IMR-90 (cell line): ENCODE results near the gene ST3GAL3. TPM values are rescaled to one million over a fixed set of nuclear protein-coding genes. Genes with fewer than 3 reads are reported as not detected.

Source experiments
- ATAC-seq: fragments of 200-7000 bp; cut with Tn5 transposase; 2 replicates; pipeline ENCODE4 v1.9.1; 2020; ENCODE audit warnings: low read depth, mild to moderate bottlenecking, moderate library complexity
- BruUV-seq: library from RNA; stranded (reverse); fragments of 400-500 nt; replicated peaks from 2 replicates; lab custom pipeline; 2021; lab: Mats Ljungman, UMichigan
- CTCF ChIA-PET: fragments of 300-600 bp; formaldehyde crosslinking; extraction: SDS; loops from one replicate; lab custom pipeline; 2021; ENCODE audit warnings: antibody characterized with exemption; lab: Yijun Ruan, JAX
- POLR2A ChIA-PET: fragments of 300-600 bp; sonication (Branson Sonifier 250); formaldehyde crosslinking; loops from one replicate; lab custom pipeline; 2022; ENCODE audit warnings: antibody characterized with exemption; ENCODE audit not compliant: unreplicated experiment; lab: Charles Lee
- DNase-seq: peaks from one replicate; pipeline ENCODE4 v3.0.0; 2013
- H2AFZ ChIP-seq: replicated peaks from 2 replicates; pipeline ENCODE3; 2013; ENCODE audit warnings: low read length, mild to moderate bottlenecking; ENCODE audit not compliant: poor library complexity
- H2AK5ac ChIP-seq: 2 replicates; pipeline ENCODE4 v1.6.1; 2013; ENCODE audit warnings: low read depth, low read length, inconsistent platforms
- H2AK9ac ChIP-seq: replicated peaks from 2 replicates; pipeline ENCODE3; 2013; ENCODE audit warnings: mild to moderate bottlenecking, low read depth, low read length, moderate library complexity; ENCODE audit not compliant: poor library complexity
- H2BK120ac ChIP-seq: 2 replicates; pipeline ENCODE4 v1.6.1; 2013; ENCODE audit warnings: low read depth, low read length, inconsistent platforms
- H2BK15ac ChIP-seq: 3 replicates; pipeline ENCODE4 v1.6.1; 2013; ENCODE audit warnings: low read depth, low read length, inconsistent platforms
- H2BK20ac ChIP-seq: 2 replicates; pipeline ENCODE4 v1.6.1; 2013; ENCODE audit warnings: low read depth, mild to moderate bottlenecking, inconsistent platforms, low read length, moderate library complexity
- H2BK5ac ChIP-seq: 2 replicates; pipeline ENCODE4 v1.6.1; 2013; ENCODE audit warnings: mild to moderate bottlenecking, low read depth, low read length, inconsistent platforms; ENCODE audit not compliant: poor library complexity, severe bottlenecking
- H3K14ac ChIP-seq: replicated peaks from 2 replicates; pipeline ENCODE4 v1.6.1; 2013; ENCODE audit warnings: low read depth, low read length, inconsistent platforms
- H3K18ac ChIP-seq: 2 replicates; pipeline ENCODE4 v1.6.1; 2013; ENCODE audit warnings: low read depth, low read length, control low read depth
- H3K23ac ChIP-seq: 2 replicates; pipeline ENCODE4 v1.6.1; 2013; ENCODE audit warnings: low read depth, low read length, inconsistent platforms
- H3K27ac ChIP-seq: 2 replicates; pipeline ENCODE4 v1.5.1; 2013; ENCODE audit warnings: mild to moderate bottlenecking, control low read depth, low read length; ENCODE audit not compliant: insufficient read depth
- H3K27me3 ChIP-seq: 2 replicates; pipeline ENCODE4 v1.6.1; 2013; ENCODE audit warnings: low read length; ENCODE audit not compliant: control insufficient read depth, insufficient read depth
- H3K36me3 ChIP-seq: 2 replicates; pipeline ENCODE4 v1.6.1; 2013; ENCODE audit warnings: low read length, mixed read lengths; ENCODE audit not compliant: control insufficient read depth, insufficient read depth
- H3K4ac ChIP-seq: 2 replicates; pipeline ENCODE4 v1.6.1; 2013; ENCODE audit warnings: low read depth, low read length, inconsistent platforms
- H3K4me1 ChIP-seq: 2 replicates; pipeline ENCODE4 v1.6.1; 2013; ENCODE audit warnings: low read length, mixed read lengths; ENCODE audit not compliant: control insufficient read depth, insufficient read depth
- H3K4me2 ChIP-seq: 2 replicates; pipeline ENCODE4 v1.6.1; 2013; ENCODE audit warnings: low read depth, mild to moderate bottlenecking, control low read depth, low read length, moderate library complexity
- H3K4me3 ChIP-seq: 2 replicates; pipeline ENCODE4 v1.5.1; 2013; ENCODE audit warnings: low read depth, mild to moderate bottlenecking, control low read depth, low read length, moderate library complexity; ENCODE audit not compliant: insufficient read depth
- H3K56ac ChIP-seq: 2 replicates; pipeline ENCODE4 v1.6.1; 2013; ENCODE audit warnings: low read length, inconsistent platforms; ENCODE audit not compliant: insufficient read depth; ENCODE audit errors: extremely low read depth
- H3K79me1 ChIP-seq, 2 experiments: 2 replicates each; pipeline ENCODE4 v1.6.1; 2013; ENCODE audit warnings: low read length in 2 of 2, inconsistent platforms in 1 of 2, low read depth in 1 of 2
- H3K9ac ChIP-seq: 2 replicates; pipeline ENCODE4 v1.6.1; 2013; ENCODE audit warnings: low read depth, low read length, control low read depth
- H3K9me1 ChIP-seq: 2 replicates; pipeline ENCODE4 v1.6.1; 2013; ENCODE audit warnings: low read length, inconsistent platforms; ENCODE audit not compliant: insufficient read depth
- H3K9me3 ChIP-seq: 2 replicates; pipeline ENCODE4 v1.6.1; 2013; ENCODE audit warnings: low read length; ENCODE audit not compliant: control insufficient read depth, insufficient read depth
- H4K20me1 ChIP-seq: 2 replicates; pipeline ENCODE4 v1.6.1; 2013; ENCODE audit warnings: low read length, inconsistent platforms; ENCODE audit not compliant: insufficient read depth
- H4K5ac ChIP-seq: 2 replicates; pipeline ENCODE4 v1.6.1; 2013; ENCODE audit warnings: mild to moderate bottlenecking, low read depth, low read length, control low read depth
- H4K8ac ChIP-seq, 2 experiments: 2 replicates each; pipeline ENCODE4 v1.6.1; 2013; ENCODE audit warnings: low read depth in 2 of 2, low read length in 2 of 2, control low read depth in 1 of 2, inconsistent platforms in 1 of 2
- H4K91ac ChIP-seq: 2 replicates; pipeline ENCODE4 v1.6.1; 2013; ENCODE audit warnings: low read depth, low read length, inconsistent platforms; ENCODE audit not compliant: insufficient read depth
- BHLHE40 ChIP-seq: fragments of 150-350 bp; IDR thresholded peaks from 2 replicates; pipeline ENCODE4 v1.6.1; 2016; ENCODE audit warnings: mild to moderate bottlenecking, low read depth, low read length
- CHD1 ChIP-seq: IDR thresholded peaks from 2 replicates; pipeline ENCODE4 v1.6.1; 2012; ENCODE audit warnings: low read depth, low read length, improper control_type of control experiment
- CTCF ChIP-seq: conservative IDR thresholded peaks from 2 replicates; pipeline ENCODE4 v1.5.1; 2012; ENCODE audit warnings: mild to moderate bottlenecking, low read depth, low read length, improper control_type of control experiment
- ELK1 ChIP-seq: fragments of 150-350 bp; IDR thresholded peaks from 2 replicates; pipeline ENCODE4 v1.6.1; 2016; ENCODE audit warnings: low read depth, mild to moderate bottlenecking, low read length, moderate library complexity, borderline replicate concordance
- FOS ChIP-seq: fragments of 150-350 bp; IDR thresholded peaks from 2 replicates; pipeline ENCODE4 v1.6.1; 2016; ENCODE audit warnings: low read depth, low read length
- MAFK ChIP-seq: IDR thresholded peaks from 2 replicates; pipeline ENCODE4 v1.6.1; 2012; ENCODE audit warnings: low read depth, low read length, improper control_type of control experiment
- MAZ ChIP-seq: IDR thresholded peaks from 2 replicates; pipeline ENCODE4 v1.6.1; 2012; ENCODE audit warnings: low read depth, mild to moderate bottlenecking, low read length, improper control_type of control experiment, moderate library complexity, borderline replicate concordance
- MXI1 ChIP-seq: IDR thresholded peaks from 2 replicates; pipeline ENCODE4 v1.6.1; 2012; ENCODE audit warnings: low read depth, mild to moderate bottlenecking, low read length, moderate library complexity, borderline replicate concordance
- NFE2L2 ChIP-seq: fragments of 150-350 bp; IDR thresholded peaks from 2 replicates; pipeline ENCODE4 v1.6.1; 2016; ENCODE audit warnings: low read depth, mild to moderate bottlenecking, low read length
- POLR2A ChIP-seq: IDR thresholded peaks from 2 replicates; pipeline ENCODE4 v1.6.1; 2012; ENCODE audit warnings: mild to moderate bottlenecking, low read depth, low read length
- RAD21 ChIP-seq: IDR thresholded peaks from 2 replicates; pipeline ENCODE4 v1.6.1; 2012; ENCODE audit warnings: low read length, improper control_type of control experiment
- RCOR1 ChIP-seq: IDR thresholded peaks from 2 replicates; pipeline ENCODE4 v1.6.1; 2012; ENCODE audit warnings: mild to moderate bottlenecking, low read length, improper control_type of control experiment; ENCODE audit not compliant: insufficient replicate concordance
- RFX5 ChIP-seq: IDR thresholded peaks from 2 replicates; pipeline ENCODE4 v1.8.0; 2012; ENCODE audit warnings: low read depth, mild to moderate bottlenecking, low read length, moderate library complexity
- SMC3 ChIP-seq: fragments of 150-350 bp; IDR thresholded peaks from 2 replicates; pipeline ENCODE4 v1.6.1; 2016; ENCODE audit warnings: low read depth, mild to moderate bottlenecking, antibody characterized with exemption, low read length, moderate library complexity
- USF2 ChIP-seq: fragments of 150-350 bp; IDR thresholded peaks from 2 replicates; pipeline ENCODE4 v1.6.1; 2017; ENCODE audit warnings: mild to moderate bottlenecking, antibody characterized with exemption, low read length, low read depth
- WGBS, 2 experiments: methylation state at CpG; one replicate each; pipeline versions ENCODE4 v1.1.5 to v1.1.7; 2013; ENCODE audit warnings: missing lambda C conversion rate in 2 of 2; ENCODE audit not compliant: insufficient read length in 1 of 2; ENCODE audit errors: extremely low coverage in 2 of 2; 5-methylcytosine and 5-hydroxymethylcytosine counted together
- dilution Hi-C: fragments of 300-500 bp; cut with HindIII; formaldehyde crosslinking; loops from one replicate; pipeline ENCODE4 v1.14.3; 2018; ENCODE audit warnings: low sequenced_read_pairs; ENCODE audit not compliant: unreplicated experiment
- in situ Hi-C: fragments of 300-500 bp; cut with MboI; formaldehyde crosslinking; loops from 3 replicates; pipeline ENCODE4 v1.14.3; 2019; ENCODE audit warnings: low sequenced_read_pairs, inconsistent platforms, mixed read lengths
- intact Hi-C: fragments of 100-400 bp; cut with micrococcal nuclease; formaldehyde crosslinking; loops from 2 replicates; pipeline ENCODE4 v1.10.0; 2022
- polyA plus RNA-seq, 3 experiments: library from polyadenylated mRNA; depleted of rRNA; stranded (reverse); fragments of >200 nt; gene quantifications; 2 replicates each; pipeline ENCODE4 v1.2.3, GENCODE V29; 2012; ENCODE audit warnings: low replicate concordance in 1 of 3
- total RNA-seq: library from RNA; depleted of rRNA; stranded (reverse); fragments of >200 nt; gene quantifications from 2 replicates; pipeline ENCODE4 v1.2.3, GENCODE V29; 2012

Gene ST3GAL3
- total and polyA plus RNA-seq, 2 of the 4 experiments (the other 2 are of a cell fraction): 12.0 to 14.8 TPM

DNA sequence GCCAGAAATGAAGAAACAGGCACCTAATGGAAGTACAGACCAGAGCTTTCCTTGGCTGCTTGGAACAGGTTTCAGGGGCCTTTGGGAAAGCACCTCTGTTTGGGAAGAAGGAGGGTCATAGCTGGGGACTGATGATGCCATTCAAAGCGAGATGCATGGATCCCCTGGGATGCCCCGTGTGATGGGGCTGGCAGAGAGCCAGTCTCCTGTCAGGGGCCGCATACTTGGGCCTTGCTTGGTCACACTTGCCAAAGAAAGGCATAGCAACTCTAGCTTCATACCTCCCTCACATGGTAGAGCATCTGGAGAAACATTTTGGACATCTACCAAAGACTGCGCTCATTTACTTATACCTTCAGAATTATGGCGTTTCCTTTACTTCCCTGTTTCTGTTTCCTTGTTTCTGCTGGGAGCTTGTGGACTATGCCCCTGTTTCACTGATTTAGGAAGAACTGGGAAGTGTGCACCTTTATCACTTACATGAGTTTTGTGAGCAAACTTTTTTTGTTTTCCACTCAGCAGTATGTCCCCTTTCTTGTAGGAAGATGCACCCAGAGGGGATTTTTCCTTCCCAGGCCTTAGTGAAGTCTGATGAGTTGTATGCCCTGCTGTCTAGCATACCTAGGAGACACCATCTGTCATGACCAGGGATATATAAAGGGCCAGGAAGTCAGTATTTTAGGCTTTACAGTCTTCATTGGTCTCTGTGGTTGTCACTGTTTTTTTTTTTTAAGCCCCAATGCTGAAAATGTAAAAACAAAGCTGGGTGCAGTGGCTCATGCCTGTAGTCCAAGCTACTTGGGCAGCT is 19.8 kb upstream of the ST3GAL3 start:
- Histone ChIP-seq H3K9me3 (no peaks in the 10 kb centered on the region), H3K18ac (no peak overlapping the region), H3K4ac (no peak overlapping the region), H2AK9ac (no peak overlapping the region), H2AK5ac (no peak overlapping the region), H3K23ac (no peak overlapping the region), H4K20me1 (peaks cover 20% of the 10 kb centered on the region; the same call in 1 of the 2 replicates), H4K8ac (no peak overlapping the region), H2BK20ac (no peak overlapping the region), H2BK15ac (no peak overlapping the region), H4K5ac (no peak overlapping the region), H2BK120ac (no peak overlapping the region), H3K27me3 (no peaks in the 10 kb centered on the region), H2AFZ (no peak overlapping the region), H3K36me3 (peaks cover 78% of the 10 kb centered on the region), H3K9ac (no peak overlapping the region), H3K4me1 (peaks cover 4% of the 10 kb centered on the region), H3K79me1 (peaks cover 29 to 56% of the 10 kb centered on the region in 2 experiments), H3K56ac (no peak overlapping the region), H3K9me1 (peaks cover 9% of the 10 kb centered on the region; the same call in 1 of the 2 replicates), H4K91ac (no peak overlapping the region), H3K4me2 (no peak overlapping the region), H2BK5ac (no peak overlapping the region), H3K4me3 (no peak overlapping the region), H3K14ac (no peak overlapping the region), H3K27ac (no peak overlapping the region)
- 52% methylated on average over 3 of the region's 5 CpGs; no CpG with 5 or more reads in 1 of the 2 experiments for WGBS, 2 experiments
- no TSS peak for BruUV-seq
- dilution Hi-C loops (no loop called here), in situ Hi-C loops (no loop called here), intact Hi-C loops (no loop called here)
- ATAC-seq: no peak
- DNase-seq: no peak
- CTCF ChIA-PET: interaction anchor here (0.6 to 1.1 kb wide), 2 partner anchors 21 to 360 kb away, joined by 3 read pairs; no protein-coding TSS in a partner anchor
- POLR2A ChIA-PET: no interaction called here
- TF ChIP-seq SMC3 (no peak), MAFK (no peak), RFX5 (no peak), ELK1 (no peak), NFE2L2 (no peak), CTCF (no peak), USF2 (no peak), MAZ (no peak), FOS (no peak), POLR2A (no peak), RAD21 (no peak), CHD1 (no peak), RCOR1 (no peak), MXI1 (no peak), BHLHE40 (no peak)
